Sigmoid colon (tissue), 4 donors: ENCODE measurements around the gene FRS2.

Source experiments
- EP300 ChIP-seq, 4 donors: sonication (generic); formaldehyde crosslinking; IDR thresholded peaks; one replicate each; pipeline ENCODE4 v1.6.1; 2017; ENCODE audit warnings: antibody characterized with exemption in 4 of 4
- POLR2A ChIP-seq, 2 donors: fragments of 450-650 bp; IDR thresholded peaks; one replicate each; pipeline ENCODE4 v1.6.1; 2016; ENCODE audit warnings: antibody characterized with exemption in 2 of 2, mild to moderate bottlenecking in 2 of 2, moderate library complexity in 2 of 2
- POLR2AphosphoS5 ChIP-seq, 4 donors: sonication (generic); formaldehyde crosslinking; IDR thresholded peaks; one replicate each; pipeline ENCODE4 v1.6.1; 2017; ENCODE audit warnings: antibody characterized with exemption in 4 of 4
- TF ChIP-seq, protein P1 (sequence below), 4 experiments: fragments of 450-650 bp in 3 of 4; fragments of 200-600 bp in 1 of 4; IDR thresholded peaks; one replicate each; pipeline ENCODE4 v1.5.1; 2016 to 2019; ENCODE audit warnings: antibody characterized with exemption in 4 of 4, mild to moderate bottlenecking in 3 of 4, moderate library complexity in 2 of 4

- TF ChIP-seq, protein P1, sequence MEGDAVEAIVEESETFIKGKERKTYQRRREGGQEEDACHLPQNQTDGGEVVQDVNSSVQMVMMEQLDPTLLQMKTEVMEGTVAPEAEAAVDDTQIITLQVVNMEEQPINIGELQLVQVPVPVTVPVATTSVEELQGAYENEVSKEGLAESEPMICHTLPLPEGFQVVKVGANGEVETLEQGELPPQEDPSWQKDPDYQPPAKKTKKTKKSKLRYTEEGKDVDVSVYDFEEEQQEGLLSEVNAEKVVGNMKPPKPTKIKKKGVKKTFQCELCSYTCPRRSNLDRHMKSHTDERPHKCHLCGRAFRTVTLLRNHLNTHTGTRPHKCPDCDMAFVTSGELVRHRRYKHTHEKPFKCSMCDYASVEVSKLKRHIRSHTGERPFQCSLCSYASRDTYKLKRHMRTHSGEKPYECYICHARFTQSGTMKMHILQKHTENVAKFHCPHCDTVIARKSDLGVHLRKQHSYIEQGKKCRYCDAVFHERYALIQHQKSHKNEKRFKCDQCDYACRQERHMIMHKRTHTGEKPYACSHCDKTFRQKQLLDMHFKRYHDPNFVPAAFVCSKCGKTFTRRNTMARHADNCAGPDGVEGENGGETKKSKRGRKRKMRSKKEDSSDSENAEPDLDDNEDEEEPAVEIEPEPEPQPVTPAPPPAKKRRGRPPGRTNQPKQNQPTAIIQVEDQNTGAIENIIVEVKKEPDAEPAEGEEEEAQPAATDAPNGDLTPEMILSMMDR (IDR thresholded peaks at IDR 0.05), result no peak
- TF ChIP-seq EP300 (IDR thresholded peaks at IDR 0.05) (no peak), POLR2AphosphoS5 (IDR thresholded peaks at IDR 0.05) (no peak), POLR2A (IDR thresholded peaks at IDR 0.05) (no peak)
Measured at GRCh38 chr12:69433653-69434052, 36.5 kb upstream of the FRS2 start.
